ENCODE data around the gene PAPSS1.

Gene PAPSS1

GRCh38 chr4:107744532-107744931 is 24.5 kb upstream of the PAPSS1 start:
- H3K9ac ChIP-seq (ENCODE audit: low read depth, low read length, poor library complexity) = no peak overlapping the region
- H3K27ac ChIP-seq (replicated peaks; ENCODE audit: low read length) = no peak overlapping the region
- no peaks in the 10 kb centered on the region for H3K36me3 ChIP-seq (replicated peaks in 1 of 2; ENCODE audit: control insufficient read depth in 2 of 2, insufficient read depth in 2 of 2, low read length in 2 of 2)
- H4K8ac ChIP-seq (ENCODE audit: low read depth, low read length) = no peak overlapping the region
- H3K4me2 ChIP-seq (ENCODE audit: insufficient read depth, low read length, poor library complexity, severe bottlenecking) = no peak overlapping the region
- no peak overlapping the region for H3K14ac ChIP-seq (ENCODE audit: low read length)
- H2BK120ac ChIP-seq (ENCODE audit: low read depth, low read length) = no peak overlapping the region
- H3K27me3 ChIP-seq (ENCODE audit: control insufficient read depth in 3 of 3, insufficient read depth in 3 of 3, low read depth in 1 of 3, low read length in 3 of 3) = peaks cover 0 to 9% (median 0%) of the 10 kb centered on the region in 3 experiments
- no peak overlapping the region for H3K23ac ChIP-seq (ENCODE audit: low read depth, low read length, poor library complexity)
- H2BK5ac ChIP-seq (ENCODE audit: low read length) = no peak overlapping the region
- H3K4me1 ChIP-seq (ENCODE audit: control insufficient read depth in 2 of 2, insufficient read depth in 1 of 2, low read depth in 1 of 2, low read length in 2 of 2) = no peaks in the 10 kb centered on the region
- no peak overlapping the region for H2BK15ac ChIP-seq (ENCODE audit: low read length)
- no peak overlapping the region for H4K91ac ChIP-seq (ENCODE audit: low read depth, low read length, poor library complexity)
- no peaks in the 10 kb centered on the region for H3K9me3 ChIP-seq (replicated peaks in 1 of 2; ENCODE audit: control insufficient read depth in 2 of 2, insufficient read depth in 1 of 2, low read depth in 1 of 2, low read length in 2 of 2)
- H2BK12ac ChIP-seq (ENCODE audit: low read length) = no peak overlapping the region
- H3K18ac ChIP-seq (ENCODE audit: low read length) = no peak overlapping the region
- H2AK5ac ChIP-seq (ENCODE audit: low read depth, low read length) = no peak overlapping the region
- no peak overlapping the region for H3K4me3 ChIP-seq (ENCODE audit: low read length in 2 of 2)
- no peak for DNase-seq (ENCODE audit: low spot score)
- H2AFZ ChIP-seq (ENCODE audit: low read length) = no peak overlapping the region
- no peaks in the 10 kb centered on the region for H3K79me1 ChIP-seq (ENCODE audit: low read depth, low read length)
- H3K4ac ChIP-seq (ENCODE audit: low read length) = no peak overlapping the region

DNA sequence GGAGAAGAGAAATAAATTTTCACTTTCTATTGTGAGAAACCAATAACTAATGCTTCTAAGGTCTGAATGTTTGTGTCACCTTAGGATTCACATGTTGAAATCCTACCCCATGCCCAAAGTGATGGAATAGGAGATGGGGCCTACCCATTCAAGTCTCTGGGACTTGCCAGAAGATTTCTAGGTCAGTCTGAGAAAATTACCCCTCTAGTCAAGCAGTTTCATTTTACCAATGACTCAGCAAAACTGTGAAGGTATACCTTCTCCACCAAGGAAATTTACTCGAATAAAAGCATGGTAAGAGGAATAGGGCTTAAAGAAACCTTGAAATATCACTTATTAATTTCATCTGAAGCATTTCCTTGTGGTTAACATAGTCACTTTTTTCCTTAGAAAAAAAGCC is 23.5 kb upstream of the PAPSS1 start:
- DNase-seq (ENCODE audit: low spot score) = no peak
- Histone ChIP-seq H3K27ac (replicated peaks; ENCODE audit: low read length) (no peak overlapping the region), H3K79me1 (ENCODE audit: low read depth, low read length) (no peaks in the 10 kb centered on the region), H4K8ac (ENCODE audit: low read depth, low read length) (no peak overlapping the region), H3K4me3 (ENCODE audit: low read length in 2 of 2) (no peak overlapping the region), H2BK15ac (ENCODE audit: low read length) (no peak overlapping the region), H2BK120ac (ENCODE audit: low read depth, low read length) (no peak overlapping the region), H2BK12ac (ENCODE audit: low read length) (no peak overlapping the region), H2BK5ac (ENCODE audit: low read length) (no peak overlapping the region), H3K9ac (ENCODE audit: low read depth, low read length, poor library complexity) (no peak overlapping the region), H3K23ac (ENCODE audit: low read depth, low read length, poor library complexity) (no peak overlapping the region), H3K36me3 (replicated peaks in 1 of 2; ENCODE audit: control insufficient read depth in 2 of 2, insufficient read depth in 2 of 2, low read length in 2 of 2) (no peaks in the 10 kb centered on the region), H3K4ac (ENCODE audit: low read length) (no peak overlapping the region), H2AK5ac (ENCODE audit: low read depth, low read length) (no peak overlapping the region), H3K9me3 (replicated peaks in 1 of 2; ENCODE audit: control insufficient read depth in 2 of 2, insufficient read depth in 1 of 2, low read depth in 1 of 2, low read length in 2 of 2) (no peaks in the 10 kb centered on the region), H2AFZ (ENCODE audit: low read length) (no peak overlapping the region), H3K18ac (ENCODE audit: low read length) (no peak overlapping the region), H3K4me1 (ENCODE audit: control insufficient read depth in 2 of 2, insufficient read depth in 1 of 2, low read depth in 1 of 2, low read length in 2 of 2) (no peaks in the 10 kb centered on the region), H3K27me3 (ENCODE audit: control insufficient read depth in 3 of 3, insufficient read depth in 3 of 3, low read depth in 1 of 3, low read length in 3 of 3) (peaks cover 0 to 4% (median 0%) of the 10 kb centered on the region in 3 experiments), H4K91ac (ENCODE audit: low read depth, low read length, poor library complexity) (no peak overlapping the region), H3K4me2 (ENCODE audit: insufficient read depth, low read length, poor library complexity, severe bottlenecking) (no peak overlapping the region), H3K14ac (ENCODE audit: low read length) (no peak overlapping the region)
- no CpG with 5 or more reads among the region's 1 CpG for WGBS, 2 donors (ENCODE audit: extremely low coverage in 2 of 2, insufficient read length in 2 of 2, insufficient replicate concordance in 1 of 2)

DNA sequence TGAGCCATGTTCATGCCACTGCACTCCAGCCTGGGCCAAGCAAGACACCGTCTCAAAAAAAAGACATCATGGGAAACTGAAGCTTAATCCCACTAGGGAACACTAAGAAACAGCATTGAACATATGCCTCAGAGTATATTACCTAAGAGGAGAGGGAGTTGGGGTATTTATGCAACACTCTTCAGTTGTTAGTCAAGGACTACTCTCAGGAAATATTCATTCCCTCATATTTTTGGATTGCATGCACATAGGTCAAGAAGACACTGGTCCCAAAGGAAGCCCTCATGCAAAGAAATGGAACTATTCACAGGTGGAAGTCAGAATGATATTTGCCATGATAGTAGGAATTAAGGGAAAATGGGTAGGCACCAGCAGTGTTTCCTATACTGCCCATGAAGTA is 22.8 kb upstream of the PAPSS1 start:
- Histone ChIP-seq H4K91ac (ENCODE audit: low read depth, low read length, poor library complexity) (no peak overlapping the region), H2AFZ (ENCODE audit: low read length) (no peak overlapping the region), H2BK120ac (ENCODE audit: low read depth, low read length) (no peak overlapping the region), H3K9ac (ENCODE audit: low read depth, low read length, poor library complexity) (no peak overlapping the region), H3K4me3 (ENCODE audit: low read length in 2 of 2) (no peak overlapping the region), H2BK5ac (ENCODE audit: low read length) (no peak overlapping the region), H3K79me1 (ENCODE audit: low read depth, low read length) (no peaks in the 10 kb centered on the region), H2BK12ac (ENCODE audit: low read length) (no peak overlapping the region), H3K36me3 (replicated peaks in 1 of 2; ENCODE audit: control insufficient read depth in 2 of 2, insufficient read depth in 2 of 2, low read length in 2 of 2) (no peaks in the 10 kb centered on the region), H3K23ac (ENCODE audit: low read depth, low read length, poor library complexity) (no peak overlapping the region), H3K27ac (replicated peaks; ENCODE audit: low read length) (no peak overlapping the region), H2AK5ac (ENCODE audit: low read depth, low read length) (no peak overlapping the region), H4K8ac (ENCODE audit: low read depth, low read length) (no peak overlapping the region), H3K27me3 (ENCODE audit: control insufficient read depth in 3 of 3, insufficient read depth in 3 of 3, low read depth in 1 of 3, low read length in 3 of 3) (peaks cover 0 to 3% (median 0%) of the 10 kb centered on the region in 3 experiments), H3K18ac (ENCODE audit: low read length) (no peak overlapping the region), H3K4me2 (ENCODE audit: insufficient read depth, low read length, poor library complexity, severe bottlenecking) (no peak overlapping the region), H3K14ac (ENCODE audit: low read length) (no peak overlapping the region), H3K4ac (ENCODE audit: low read length) (no peak overlapping the region), H3K4me1 (ENCODE audit: control insufficient read depth in 2 of 2, insufficient read depth in 1 of 2, low read depth in 1 of 2, low read length in 2 of 2) (no peaks in the 10 kb centered on the region), H2BK15ac (ENCODE audit: low read length) (no peak overlapping the region), H3K9me3 (replicated peaks in 1 of 2; ENCODE audit: control insufficient read depth in 2 of 2, insufficient read depth in 1 of 2, low read depth in 1 of 2, low read length in 2 of 2) (no peaks in the 10 kb centered on the region)
- DNase-seq (ENCODE audit: low spot score) = no peak
- WGBS, 2 donors (ENCODE audit: extremely low coverage in 2 of 2, insufficient read length in 2 of 2, insufficient replicate concordance in 1 of 2) = no CpG with 5 or more reads among the region's 1 CpG

GRCh38 chr4:107742196-107742595 is 22.2 kb upstream of the PAPSS1 start:
- no peak for DNase-seq (ENCODE audit: low spot score)
- no peak overlapping the region for H4K8ac ChIP-seq (ENCODE audit: low read depth, low read length)
- no peaks in the 10 kb centered on the region for H3K27me3 ChIP-seq (ENCODE audit: control insufficient read depth in 3 of 3, insufficient read depth in 3 of 3, low read depth in 1 of 3, low read length in 3 of 3)
- no peak overlapping the region for H3K23ac ChIP-seq (ENCODE audit: low read depth, low read length, poor library complexity)
- no peak overlapping the region for H3K27ac ChIP-seq (replicated peaks; ENCODE audit: low read length)
- H2BK12ac ChIP-seq (ENCODE audit: low read length) = no peak overlapping the region
- no peak overlapping the region for H3K4ac ChIP-seq (ENCODE audit: low read length)
- H3K18ac ChIP-seq (ENCODE audit: low read length) = no peak overlapping the region
- H3K4me3 ChIP-seq (ENCODE audit: low read length in 2 of 2) = no peak overlapping the region
- H3K4me2 ChIP-seq (ENCODE audit: insufficient read depth, low read length, poor library complexity, severe bottlenecking) = no peak overlapping the region
- no peak overlapping the region for H2BK15ac ChIP-seq (ENCODE audit: low read length)
- H2AFZ ChIP-seq (ENCODE audit: low read length) = no peak overlapping the region
- H3K9me3 ChIP-seq (replicated peaks in 1 of 2; ENCODE audit: control insufficient read depth in 2 of 2, insufficient read depth in 1 of 2, low read depth in 1 of 2, low read length in 2 of 2) = no peaks in the 10 kb centered on the region
- WGBS, 2 donors (ENCODE audit: extremely low coverage in 2 of 2, insufficient read length in 2 of 2, insufficient replicate concordance in 1 of 2) = no CpG with 5 or more reads among the region's 1 CpG
- H2BK5ac ChIP-seq (ENCODE audit: low read length) = no peak overlapping the region
- H2AK5ac ChIP-seq (ENCODE audit: low read depth, low read length) = no peak overlapping the region
- no peak overlapping the region for H3K9ac ChIP-seq (ENCODE audit: low read depth, low read length, poor library complexity)
- H3K79me1 ChIP-seq (ENCODE audit: low read depth, low read length) = no peaks in the 10 kb centered on the region
- H3K4me1 ChIP-seq (ENCODE audit: control insufficient read depth in 2 of 2, insufficient read depth in 1 of 2, low read depth in 1 of 2, low read length in 2 of 2) = no peaks in the 10 kb centered on the region
- no peaks in the 10 kb centered on the region for H3K36me3 ChIP-seq (replicated peaks in 1 of 2; ENCODE audit: control insufficient read depth in 2 of 2, insufficient read depth in 2 of 2, low read length in 2 of 2)
- no peak overlapping the region for H2BK120ac ChIP-seq (ENCODE audit: low read depth, low read length)
- H4K91ac ChIP-seq (ENCODE audit: low read depth, low read length, poor library complexity) = no peak overlapping the region
- no peak overlapping the region for H3K14ac ChIP-seq (ENCODE audit: low read length)
